ENCODE measurements around the gene ZKSCAN8.

The ZKSCAN8 gene

DNA sequence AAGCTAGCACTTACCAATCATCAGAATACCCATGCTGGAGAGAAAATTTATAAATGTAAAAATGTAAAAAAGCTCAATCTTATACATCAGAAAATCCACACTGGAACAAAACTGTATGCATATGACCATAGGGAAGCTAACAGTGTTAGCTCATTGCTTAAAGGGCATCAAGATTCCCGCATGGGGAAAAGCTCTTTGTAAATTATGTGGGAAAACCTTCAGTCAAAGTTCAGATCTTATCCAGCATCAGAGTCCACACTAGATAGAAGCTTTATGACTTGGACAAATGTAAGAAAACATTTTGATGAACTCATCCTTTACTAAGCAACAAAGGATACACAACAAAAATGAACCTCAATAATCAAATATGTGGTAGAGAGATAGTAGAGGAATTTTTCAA is 34.7 kb downstream of the ZKSCAN8 start:
- no CpG with 5 or more reads among the region's 1 CpG for WGBS, 2 donors (ENCODE audit: extremely low coverage in 2 of 2, insufficient read length in 2 of 2, insufficient replicate concordance in 1 of 2)
- Histone ChIP-seq H3K4me1 (ENCODE audit: control insufficient read depth in 2 of 2, insufficient read depth in 1 of 2, low read depth in 1 of 2, low read length in 2 of 2) (no peaks in the 10 kb centered on the region), H2BK5ac (ENCODE audit: low read length) (no peak overlapping the region)

DNA sequence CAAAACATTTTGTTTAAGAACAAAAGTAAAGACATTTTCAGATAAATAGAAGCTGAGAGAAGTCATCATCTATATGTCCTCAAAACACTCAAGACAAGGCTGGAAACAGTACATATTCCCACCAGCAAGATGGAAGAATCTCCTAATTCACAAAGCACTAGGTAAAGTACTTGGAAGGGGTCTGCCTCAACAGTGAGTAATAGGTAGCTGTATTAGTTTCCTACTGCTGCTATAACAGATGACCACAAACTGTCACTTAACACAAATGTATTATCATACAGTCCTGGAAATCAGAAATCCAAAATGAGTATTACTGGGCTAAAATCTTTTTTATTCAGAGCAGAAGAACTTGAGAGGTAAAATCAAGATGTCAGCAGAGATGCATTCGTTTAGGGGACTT is 40.6 kb downstream of the ZKSCAN8 start:
- Histone ChIP-seq H3K18ac (ENCODE audit: low read length) (no peak overlapping the region), H4K91ac (ENCODE audit: low read depth, low read length, poor library complexity) (no peak overlapping the region), H2BK120ac (ENCODE audit: low read depth, low read length) (no peak overlapping the region), H2BK15ac (ENCODE audit: low read length) (no peak overlapping the region), H3K27ac (replicated peaks; ENCODE audit: low read length) (no peak overlapping the region), H3K4me2 (ENCODE audit: insufficient read depth, low read length, poor library complexity, severe bottlenecking) (no peak overlapping the region), H3K4me3 (ENCODE audit: low read length in 2 of 2) (no peak overlapping the region), H2BK12ac (ENCODE audit: low read length) (no peak overlapping the region), H3K27me3 (ENCODE audit: control insufficient read depth in 3 of 3, insufficient read depth in 3 of 3, low read depth in 1 of 3, low read length in 3 of 3) (no peaks in the 10 kb centered on the region), H2AFZ (ENCODE audit: low read length) (no peak overlapping the region), H2BK5ac (ENCODE audit: low read length) (no peak overlapping the region), H3K9me3 (replicated peaks in 1 of 2; ENCODE audit: control insufficient read depth in 2 of 2, insufficient read depth in 1 of 2, low read depth in 1 of 2, low read length in 2 of 2) (peaks cover 3 to 5% of the 10 kb centered on the region in 2 donors), H3K9ac (ENCODE audit: low read depth, low read length, poor library complexity) (no peak overlapping the region), H3K23ac (ENCODE audit: low read depth, low read length, poor library complexity) (no peak overlapping the region), H2AK5ac (ENCODE audit: low read depth, low read length) (no peak overlapping the region), H3K36me3 (replicated peaks in 1 of 2; ENCODE audit: control insufficient read depth in 2 of 2, insufficient read depth in 2 of 2, low read length in 2 of 2) (no peaks in the 10 kb centered on the region), H4K8ac (ENCODE audit: low read depth, low read length) (no peak overlapping the region), H3K14ac (ENCODE audit: low read length) (no peak overlapping the region), H3K4me1 (ENCODE audit: control insufficient read depth in 2 of 2, insufficient read depth in 1 of 2, low read depth in 1 of 2, low read length in 2 of 2) (no peaks in the 10 kb centered on the region), H3K4ac (ENCODE audit: low read length) (no peak overlapping the region), H3K79me1 (ENCODE audit: low read depth, low read length) (no peaks in the 10 kb centered on the region)
- DNase-seq (ENCODE audit: low spot score): no peak
- WGBS, 2 donors (ENCODE audit: extremely low coverage in 2 of 2, insufficient read length in 2 of 2, insufficient replicate concordance in 1 of 2): no CpG with 5 or more reads among the region's 1 CpG

More for the DNA sequence above, 34.7 kb downstream of the ZKSCAN8 start:
- Histone ChIP-seq H2BK15ac (ENCODE audit: low read length) (no peak overlapping the region), H3K23ac (ENCODE audit: low read depth, low read length, poor library complexity) (no peak overlapping the region), H3K79me1 (ENCODE audit: low read depth, low read length) (no peaks in the 10 kb centered on the region), H3K18ac (ENCODE audit: low read length) (no peak overlapping the region), H3K36me3 (replicated peaks in 1 of 2; ENCODE audit: control insufficient read depth in 2 of 2, insufficient read depth in 2 of 2, low read length in 2 of 2) (no peaks in the 10 kb centered on the region), H2AFZ (ENCODE audit: low read length) (no peak overlapping the region), H3K27ac (replicated peaks; ENCODE audit: low read length) (no peak overlapping the region), H3K14ac (ENCODE audit: low read length) (no peak overlapping the region), H3K9me3 (replicated peaks in 1 of 2; ENCODE audit: control insufficient read depth in 2 of 2, insufficient read depth in 1 of 2, low read depth in 1 of 2, low read length in 2 of 2) (peaks cover 0 to under 1% of the 10 kb centered on the region in 2 donors), H3K9ac (ENCODE audit: low read depth, low read length, poor library complexity) (no peak overlapping the region), H2AK5ac (ENCODE audit: low read depth, low read length) (no peak overlapping the region), H3K4me3 (ENCODE audit: low read length in 2 of 2) (no peak overlapping the region), H4K8ac (ENCODE audit: low read depth, low read length) (no peak overlapping the region), H3K4ac (ENCODE audit: low read length) (no peak overlapping the region), H2BK120ac (ENCODE audit: low read depth, low read length) (no peak overlapping the region), H3K27me3 (ENCODE audit: control insufficient read depth in 3 of 3, insufficient read depth in 3 of 3, low read depth in 1 of 3, low read length in 3 of 3) (no peaks in the 10 kb centered on the region), H3K4me2 (ENCODE audit: insufficient read depth, low read length, poor library complexity, severe bottlenecking) (no peak overlapping the region), H2BK12ac (ENCODE audit: low read length) (no peak overlapping the region), H4K91ac (ENCODE audit: low read depth, low read length, poor library complexity) (no peak overlapping the region)
- DNase-seq (ENCODE audit: low spot score): no peak

DNA sequence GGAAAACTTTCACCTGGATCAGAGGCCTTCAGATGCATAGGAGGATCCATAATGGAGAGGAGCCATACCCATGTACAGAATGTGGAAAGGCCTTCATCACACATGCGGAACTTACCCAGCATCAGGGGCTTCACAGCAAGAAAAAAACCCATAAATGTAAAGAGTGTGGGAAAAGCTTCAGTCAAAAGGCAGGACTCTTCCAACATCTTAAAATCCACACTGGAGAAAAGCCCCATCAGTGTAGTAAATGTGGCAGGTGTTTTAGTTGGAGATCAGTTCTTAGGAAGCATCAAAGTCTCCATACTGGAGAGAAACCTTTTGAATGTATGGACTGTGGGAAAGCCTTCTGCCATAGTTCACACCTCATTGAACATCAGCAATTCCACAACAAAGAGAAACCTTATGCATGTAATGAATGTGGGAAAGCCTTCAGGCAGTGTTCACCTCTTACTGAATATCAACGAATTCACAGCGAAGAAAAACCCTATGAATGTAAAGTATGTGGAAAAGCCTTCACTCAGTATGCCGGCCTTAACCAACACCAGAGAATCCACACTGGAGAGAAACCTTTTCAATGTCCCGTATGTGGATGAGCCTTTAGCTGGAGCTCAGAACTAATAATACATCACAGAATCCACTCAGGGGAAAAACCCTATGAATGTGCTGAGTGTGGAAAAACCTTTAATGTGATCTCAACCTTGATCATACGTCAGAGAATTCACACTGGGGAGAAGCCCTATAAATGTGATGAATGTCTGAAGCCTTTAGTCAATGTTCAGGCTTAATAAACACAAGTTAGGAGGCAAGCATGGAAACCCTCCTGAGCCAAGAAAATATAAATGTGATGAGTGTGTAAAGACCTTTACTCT is 46.7 kb downstream of the ZKSCAN8 start:
- H3K4ac ChIP-seq (ENCODE audit: low read length): no peak overlapping the region
- no peak overlapping the region for H3K23ac ChIP-seq (ENCODE audit: low read depth, low read length, poor library complexity)
- H2BK120ac ChIP-seq (ENCODE audit: low read depth, low read length): no peak overlapping the region
- H3K14ac ChIP-seq (ENCODE audit: low read length): no peak overlapping the region
- H4K91ac ChIP-seq (ENCODE audit: low read depth, low read length, poor library complexity): no peak overlapping the region
- no peak overlapping the region for H2AFZ ChIP-seq (ENCODE audit: low read length)
- no peaks in the 10 kb centered on the region for H3K27me3 ChIP-seq (ENCODE audit: control insufficient read depth in 3 of 3, insufficient read depth in 3 of 3, low read depth in 1 of 3, low read length in 3 of 3)
- no peak overlapping the region for H3K27ac ChIP-seq (replicated peaks; ENCODE audit: low read length)
- no peaks in the 10 kb centered on the region for H3K36me3 ChIP-seq (replicated peaks in 1 of 2; ENCODE audit: control insufficient read depth in 2 of 2, insufficient read depth in 2 of 2, low read length in 2 of 2)
- no peak overlapping the region for H2BK15ac ChIP-seq (ENCODE audit: low read length)
- no CpG with 5 or more reads among the region's 6 CpGs for WGBS, 2 donors (ENCODE audit: extremely low coverage in 2 of 2, insufficient read length in 2 of 2, insufficient replicate concordance in 1 of 2)
- H3K18ac ChIP-seq (ENCODE audit: low read length): no peak overlapping the region
- no peak overlapping the region for H4K8ac ChIP-seq (ENCODE audit: low read depth, low read length)
- peaks cover 15 to 28% of the 10 kb centered on the region in 2 donors for H3K9me3 ChIP-seq (replicated peaks in 1 of 2; ENCODE audit: control insufficient read depth in 2 of 2, insufficient read depth in 1 of 2, low read depth in 1 of 2, low read length in 2 of 2)
- no peak for DNase-seq (ENCODE audit: low spot score)
- no peak overlapping the region for H2BK12ac ChIP-seq (ENCODE audit: low read length)
- H2AK5ac ChIP-seq (ENCODE audit: low read depth, low read length): no peak overlapping the region
- H2BK5ac ChIP-seq (ENCODE audit: low read length): no peak overlapping the region
- no peak overlapping the region for H3K4me2 ChIP-seq (ENCODE audit: insufficient read depth, low read length, poor library complexity, severe bottlenecking)
- no peaks in the 10 kb centered on the region for H3K4me1 ChIP-seq (ENCODE audit: control insufficient read depth in 2 of 2, insufficient read depth in 1 of 2, low read depth in 1 of 2, low read length in 2 of 2)
- H3K4me3 ChIP-seq (ENCODE audit: low read length in 2 of 2): no peak overlapping the region
- no peaks in the 10 kb centered on the region for H3K79me1 ChIP-seq (ENCODE audit: low read depth, low read length)
- H3K9ac ChIP-seq (ENCODE audit: low read depth, low read length, poor library complexity): no peak overlapping the region

DNA sequence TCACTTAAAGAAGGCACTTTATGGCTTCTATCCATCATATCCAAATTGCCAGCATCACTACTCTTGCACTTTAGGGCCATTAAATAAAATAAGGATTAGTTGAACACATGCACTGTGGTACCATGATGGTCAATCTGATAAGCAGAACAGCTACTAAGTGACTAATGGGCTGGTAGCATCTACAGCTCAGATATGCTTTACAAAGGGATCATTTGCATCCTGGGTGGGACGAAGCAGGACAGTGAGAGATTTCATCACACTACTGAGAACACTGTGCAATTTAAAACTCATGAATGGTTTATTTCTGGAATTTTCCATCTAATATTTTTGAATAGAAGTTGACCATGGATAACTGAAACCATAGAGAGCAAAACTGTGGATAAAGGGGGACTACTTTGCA is 58.3 kb downstream of the ZKSCAN8 start:
- H3K4ac ChIP-seq (ENCODE audit: low read length): no peak overlapping the region
- no peak overlapping the region for H4K8ac ChIP-seq (ENCODE audit: low read depth, low read length)
- H3K4me1 ChIP-seq (ENCODE audit: control insufficient read depth in 2 of 2, insufficient read depth in 1 of 2, low read depth in 1 of 2, low read length in 2 of 2): no peaks in the 10 kb centered on the region
- no peak overlapping the region for H3K14ac ChIP-seq (ENCODE audit: low read length)
- no peak overlapping the region for H3K23ac ChIP-seq (ENCODE audit: low read depth, low read length, poor library complexity)
- H2BK15ac ChIP-seq (ENCODE audit: low read length): no peak overlapping the region
- no peak for DNase-seq (ENCODE audit: low spot score)
- no peaks in the 10 kb centered on the region for H3K79me1 ChIP-seq (ENCODE audit: low read depth, low read length)
- H4K91ac ChIP-seq (ENCODE audit: low read depth, low read length, poor library complexity): no peak overlapping the region
- no CpG with 5 or more reads among the region's 1 CpG for WGBS, 2 donors (ENCODE audit: extremely low coverage in 2 of 2, insufficient read length in 2 of 2, insufficient replicate concordance in 1 of 2)
- H3K9ac ChIP-seq (ENCODE audit: low read depth, low read length, poor library complexity): no peak overlapping the region
- H3K36me3 ChIP-seq (replicated peaks in 1 of 2; ENCODE audit: control insufficient read depth in 2 of 2, insufficient read depth in 2 of 2, low read length in 2 of 2): no peaks in the 10 kb centered on the region
- H2AK5ac ChIP-seq (ENCODE audit: low read depth, low read length): no peak overlapping the region
- H2BK5ac ChIP-seq (ENCODE audit: low read length): no peak overlapping the region
- no peak overlapping the region for H3K4me2 ChIP-seq (ENCODE audit: insufficient read depth, low read length, poor library complexity, severe bottlenecking)
- H3K4me3 ChIP-seq (ENCODE audit: low read length in 2 of 2): no peak overlapping the region
- H2BK120ac ChIP-seq (ENCODE audit: low read depth, low read length): no peak overlapping the region
- no peak overlapping the region for H2BK12ac ChIP-seq (ENCODE audit: low read length)
- no peak overlapping the region for H2AFZ ChIP-seq (ENCODE audit: low read length)
- no peak overlapping the region for H3K27ac ChIP-seq (replicated peaks; ENCODE audit: low read length)
- H3K18ac ChIP-seq (ENCODE audit: low read length): no peak overlapping the region
- H3K9me3 ChIP-seq (replicated peaks in 1 of 2; ENCODE audit: control insufficient read depth in 2 of 2, insufficient read depth in 1 of 2, low read depth in 1 of 2, low read length in 2 of 2): peaks cover 0 to 4% of the 10 kb centered on the region in 2 donors
- peaks cover 0 to 8% (median under 1%) of the 10 kb centered on the region in 3 experiments for H3K27me3 ChIP-seq (ENCODE audit: control insufficient read depth in 3 of 3, insufficient read depth in 3 of 3, low read depth in 1 of 3, low read length in 3 of 3)

Measured in neuronal stem cell (in vitro differentiated cells).